GM19238 (cell line): ENCODE measurements around the gene ADAM23.
"Not testable (repeated sequence)": the region's sequence is repeated elsewhere in the genome, so short reads cannot be mapped to it uniquely, and the experiment has no call there.

Experiments used
- DNase-seq: peaks from one replicate; pipeline ENCODE4 v3.0.0; 2011; ENCODE audit warnings: low spot score; ENCODE audit not compliant: insufficient read length

Gene ADAM23, protein sequence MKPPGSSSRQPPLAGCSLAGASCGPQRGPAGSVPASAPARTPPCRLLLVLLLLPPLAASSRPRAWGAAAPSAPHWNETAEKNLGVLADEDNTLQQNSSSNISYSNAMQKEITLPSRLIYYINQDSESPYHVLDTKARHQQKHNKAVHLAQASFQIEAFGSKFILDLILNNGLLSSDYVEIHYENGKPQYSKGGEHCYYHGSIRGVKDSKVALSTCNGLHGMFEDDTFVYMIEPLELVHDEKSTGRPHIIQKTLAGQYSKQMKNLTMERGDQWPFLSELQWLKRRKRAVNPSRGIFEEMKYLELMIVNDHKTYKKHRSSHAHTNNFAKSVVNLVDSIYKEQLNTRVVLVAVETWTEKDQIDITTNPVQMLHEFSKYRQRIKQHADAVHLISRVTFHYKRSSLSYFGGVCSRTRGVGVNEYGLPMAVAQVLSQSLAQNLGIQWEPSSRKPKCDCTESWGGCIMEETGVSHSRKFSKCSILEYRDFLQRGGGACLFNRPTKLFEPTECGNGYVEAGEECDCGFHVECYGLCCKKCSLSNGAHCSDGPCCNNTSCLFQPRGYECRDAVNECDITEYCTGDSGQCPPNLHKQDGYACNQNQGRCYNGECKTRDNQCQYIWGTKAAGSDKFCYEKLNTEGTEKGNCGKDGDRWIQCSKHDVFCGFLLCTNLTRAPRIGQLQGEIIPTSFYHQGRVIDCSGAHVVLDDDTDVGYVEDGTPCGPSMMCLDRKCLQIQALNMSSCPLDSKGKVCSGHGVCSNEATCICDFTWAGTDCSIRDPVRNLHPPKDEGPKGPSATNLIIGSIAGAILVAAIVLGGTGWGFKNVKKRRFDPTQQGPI

DNA sequence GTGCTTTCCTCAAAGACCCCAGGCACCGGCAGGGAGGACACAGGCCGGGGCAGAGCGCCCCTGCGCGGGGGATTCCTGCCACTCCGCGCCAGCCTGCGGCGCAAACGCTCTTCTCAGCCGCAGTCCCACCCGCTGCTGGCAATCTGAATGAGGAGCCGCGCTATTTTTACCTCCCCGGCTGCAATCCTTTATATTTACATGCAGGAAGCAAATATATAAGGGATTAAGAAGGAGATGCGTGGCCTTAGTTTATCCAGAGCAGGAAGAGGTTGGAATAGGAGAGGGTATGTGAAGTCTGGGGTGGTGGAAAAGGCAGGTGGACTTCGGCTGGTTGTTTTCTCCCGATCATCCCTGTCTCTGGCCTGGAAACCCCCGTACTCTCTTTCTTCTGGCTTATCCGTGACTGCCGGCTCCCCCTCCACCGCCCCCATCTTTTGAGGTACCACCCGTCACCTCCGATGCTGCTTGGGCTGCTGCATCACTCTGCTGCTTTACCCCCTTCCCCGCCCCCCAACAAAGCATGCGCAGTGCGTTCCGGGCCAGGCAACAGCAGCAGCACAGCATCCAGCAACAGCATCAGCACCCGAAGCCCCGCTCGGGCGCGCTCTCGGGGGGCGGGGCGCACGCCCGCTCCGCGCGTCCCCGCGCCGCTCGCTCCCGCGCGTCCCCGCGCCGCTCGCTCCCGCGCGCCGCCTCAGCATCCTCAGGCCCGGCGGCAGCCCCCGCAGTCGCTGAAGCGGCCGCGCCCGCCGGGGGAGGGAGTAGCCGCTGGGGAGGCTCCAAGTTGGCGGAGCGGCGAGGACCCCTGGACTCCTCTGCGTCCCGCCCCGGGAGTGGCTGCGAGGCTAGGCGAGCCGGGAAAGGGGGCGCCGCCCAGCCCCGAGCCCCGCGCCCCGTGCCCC is at the start of gene ADAM23:
Gene ADAM23, plus strand, starts transcription at position 700 of the 902 bp plus-strand sequence. CDS start 335 bp downstream, outside the sequence.
- peak; percentile 35 for DNase-seq

- no peak for DNase-seq
Observed at GRCh38 chr2:206396211-206396610, 47.1 kb upstream of the ADAM23 start.

DNA sequence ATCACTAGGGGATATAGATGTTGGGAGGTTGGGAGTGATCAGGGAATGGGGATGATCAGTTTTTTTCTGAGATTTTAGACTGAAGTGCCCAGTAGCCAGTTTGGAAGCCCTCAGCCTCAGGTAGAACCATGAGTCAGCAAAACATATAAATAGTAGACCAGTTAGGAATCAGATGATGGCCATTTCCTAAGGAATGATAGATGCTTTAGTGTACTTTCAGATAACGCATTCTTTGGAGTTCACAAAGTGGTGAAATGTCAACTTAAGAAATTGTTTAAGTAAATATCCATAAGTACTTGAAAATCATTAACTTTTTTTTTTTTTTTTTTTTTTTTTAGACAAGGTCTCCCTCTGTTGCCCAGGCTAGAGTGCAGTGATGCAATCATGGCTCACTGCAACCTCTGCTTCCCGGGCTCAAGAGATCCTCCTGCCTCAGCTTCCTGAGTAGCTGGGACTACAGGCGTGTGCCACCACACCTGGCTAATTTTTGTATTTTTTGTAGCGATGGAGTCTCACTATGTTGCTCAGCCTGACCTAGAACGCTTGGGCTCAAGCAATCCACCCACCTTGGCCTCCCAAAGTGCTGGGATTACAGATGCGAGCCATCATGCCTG is 40.3 kb upstream of the ADAM23 start:
- not testable (repeated sequence) for DNase-seq

DNA sequence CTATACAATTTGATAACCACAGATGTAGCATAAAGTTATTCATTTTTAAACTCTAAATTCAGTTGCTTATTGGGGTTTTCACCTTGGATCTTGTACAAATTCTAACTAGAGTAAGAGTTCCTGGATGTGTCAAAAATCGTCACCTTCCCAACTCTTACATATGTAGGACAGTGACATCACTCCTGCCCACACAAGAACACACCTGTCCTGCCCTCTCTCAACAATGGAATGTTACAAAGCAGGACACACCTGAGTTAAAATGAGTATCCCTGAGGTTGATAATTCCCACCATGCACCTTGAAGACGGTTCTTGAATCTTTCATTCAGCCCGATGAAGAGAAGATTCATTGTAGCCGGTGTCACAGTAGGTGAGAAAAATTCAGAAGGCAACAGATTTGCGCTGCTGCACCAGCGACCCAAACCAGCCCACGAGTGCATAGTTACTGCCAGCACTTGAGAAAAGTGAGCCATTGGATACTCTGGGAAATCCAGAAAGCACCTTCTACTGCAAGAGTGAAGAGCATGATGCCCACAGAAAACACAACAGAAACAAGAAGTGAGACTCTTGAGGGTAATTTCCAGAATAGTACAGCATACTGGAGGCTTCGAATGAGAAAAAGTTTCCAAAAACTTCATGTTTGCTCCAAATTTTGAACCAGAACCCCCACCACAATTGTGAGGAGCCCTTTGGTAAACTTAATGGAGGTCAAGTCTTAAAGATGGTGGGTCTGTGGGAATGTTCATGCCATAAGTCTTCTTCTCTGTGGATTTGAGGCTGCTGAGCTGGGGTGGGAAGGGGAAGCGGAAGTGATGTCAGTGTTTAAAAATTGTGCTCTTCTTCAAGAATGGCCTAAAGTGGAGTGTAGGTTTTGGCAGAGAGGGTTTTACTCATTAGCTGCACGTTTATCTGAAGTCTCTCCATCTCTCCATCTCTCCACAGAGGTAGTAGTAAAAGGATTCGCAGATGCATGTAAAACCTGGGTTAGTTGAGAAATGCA is 34.7 kb upstream of the ADAM23 start:
- DNase-seq, result no peak

- DNase-seq, result no peak
Observed at GRCh38 chr2:206410714-206411113, 32.6 kb upstream of the ADAM23 start.

GRCh38 chr2:206415618-206416243 is 27.6 kb upstream of the ADAM23 start:
- DNase-seq, result no peak

- no peak for DNase-seq
Observed at GRCh38 chr2:206418968-206419367, 24.4 kb upstream of the ADAM23 start.

DNA sequence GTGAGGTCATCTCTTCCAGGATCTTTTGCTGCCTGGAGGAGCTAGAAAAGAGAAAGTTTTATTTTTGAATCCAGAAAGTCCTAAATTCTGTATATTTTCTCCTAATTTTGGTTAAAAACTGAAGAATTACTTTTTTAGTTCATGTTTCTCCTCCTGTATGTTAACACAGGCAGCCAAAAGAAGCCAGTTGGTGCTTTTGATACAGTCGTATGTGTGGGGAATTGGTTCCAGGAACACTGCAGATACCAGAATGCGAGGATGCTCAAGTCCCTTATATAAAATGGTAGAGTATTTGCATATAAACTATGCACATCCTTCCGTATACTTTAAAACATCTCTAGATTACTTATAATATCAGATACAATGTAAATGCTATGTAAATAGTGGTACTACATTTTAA is 22.6 kb upstream of the ADAM23 start:
- no peak for DNase-seq

GRCh38 chr2:206422493-206422892 is 20.8 kb upstream of the ADAM23 start:
- DNase-seq, result no peak

- DNase-seq, result no peak
Observed at GRCh38 chr2:206423147-206423546, 20.2 kb upstream of the ADAM23 start.

DNA sequence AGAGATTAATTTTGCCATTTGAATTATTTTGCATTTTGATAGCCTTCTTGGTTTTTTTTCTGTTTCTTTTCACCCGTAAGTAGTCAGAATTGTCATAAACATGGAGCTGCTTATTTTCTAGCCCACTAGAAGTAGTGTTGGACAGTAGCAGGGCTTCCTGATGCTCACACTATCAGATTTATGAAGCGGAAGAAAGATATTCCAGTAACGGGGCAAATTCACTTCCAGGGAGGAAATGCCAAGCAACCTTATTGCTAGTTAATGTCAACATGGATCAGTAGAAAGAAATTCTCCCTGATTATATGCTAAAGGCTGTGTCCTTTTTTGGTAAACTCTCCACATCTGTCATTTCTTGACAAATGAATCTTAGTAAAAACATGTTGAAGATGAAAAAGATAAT is 19.2 kb upstream of the ADAM23 start:
- no peak for DNase-seq

DNA sequence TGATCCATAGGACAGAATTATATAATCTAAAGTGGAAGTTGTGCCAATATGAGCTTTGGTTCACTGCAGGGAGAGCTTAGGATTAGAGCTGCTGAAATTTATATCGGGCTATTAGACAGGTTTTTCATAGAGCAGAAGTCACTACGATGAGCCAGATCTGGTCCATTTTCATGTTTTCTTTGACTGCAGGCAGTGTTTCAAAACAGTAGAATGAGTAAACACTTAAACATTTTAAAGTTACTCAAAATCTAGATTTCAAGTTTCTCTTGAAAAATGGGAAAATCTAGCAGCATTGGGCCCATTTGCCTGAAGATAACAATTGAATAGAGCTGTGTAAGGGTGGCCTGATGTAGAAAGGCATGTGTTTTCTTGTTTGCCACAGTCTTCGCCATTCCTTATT is 14.5 kb upstream of the ADAM23 start:
- no peak for DNase-seq

GRCh38 chr2:206430452-206430851 is 12.9 kb upstream of the ADAM23 start:
- DNase-seq, result no peak

GRCh38 chr2:206431439-206431838 is 11.9 kb upstream of the ADAM23 start:
- no peak for DNase-seq

DNA sequence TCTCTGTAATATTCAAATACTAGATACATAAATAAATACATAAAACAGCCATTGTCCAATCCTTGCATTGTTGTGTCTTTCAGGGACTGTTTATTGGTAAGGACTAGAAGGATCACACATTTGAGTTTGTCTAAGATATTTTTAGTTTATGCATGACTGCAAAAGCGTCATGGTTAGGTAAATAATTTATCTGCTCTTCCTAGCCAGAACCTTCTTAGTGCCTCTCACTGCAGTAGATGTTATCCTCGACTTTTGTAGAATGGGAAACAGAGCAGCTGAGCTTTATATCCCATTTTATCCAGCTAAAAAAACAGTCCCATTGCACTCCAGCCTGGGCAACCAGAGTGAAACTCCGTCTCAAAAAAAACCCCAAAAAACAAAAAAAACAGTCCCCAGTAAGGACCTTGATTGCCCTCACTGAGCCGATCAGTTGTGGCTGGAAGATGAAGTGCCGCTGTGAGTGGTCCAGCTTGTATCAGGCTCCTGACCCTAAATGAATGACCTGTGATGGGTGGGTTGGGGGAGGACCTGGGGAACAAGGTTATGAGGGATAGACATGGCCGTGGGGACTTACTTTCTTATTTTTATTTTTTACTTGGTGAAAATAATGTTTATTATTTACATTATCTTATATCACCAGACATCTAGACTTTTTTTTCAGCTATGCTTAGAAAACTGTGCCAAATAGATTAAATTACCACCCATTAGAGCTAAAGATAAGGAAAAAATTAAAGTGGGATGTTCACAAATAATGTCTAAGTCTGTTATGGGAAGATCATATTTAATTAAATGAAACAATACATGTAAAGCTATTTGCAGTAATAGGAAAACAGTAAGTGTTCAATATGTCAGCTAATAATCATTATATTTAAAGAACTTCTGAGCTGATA is 10.9 kb upstream of the ADAM23 start:
- DNase-seq, result no peak

DNA sequence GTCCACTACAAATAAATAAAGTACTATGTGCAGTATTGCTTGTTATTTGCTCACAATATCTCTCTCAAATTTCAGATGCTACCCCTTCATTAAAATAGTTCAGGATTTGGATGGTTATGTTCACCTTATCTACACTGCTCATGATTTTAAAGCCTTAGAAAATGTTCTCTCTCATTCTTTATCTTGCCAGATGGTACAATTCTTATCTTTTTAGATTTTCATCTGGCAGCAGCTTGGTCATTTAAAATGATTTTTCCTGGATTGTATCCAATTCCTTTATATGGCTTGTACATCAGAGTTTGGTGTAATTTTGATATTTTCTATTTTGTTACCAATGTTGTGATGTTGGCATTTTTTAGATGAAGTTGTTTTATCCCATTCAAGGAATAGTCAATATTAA is 10.1 kb upstream of the ADAM23 start:
- no peak for DNase-seq

DNA sequence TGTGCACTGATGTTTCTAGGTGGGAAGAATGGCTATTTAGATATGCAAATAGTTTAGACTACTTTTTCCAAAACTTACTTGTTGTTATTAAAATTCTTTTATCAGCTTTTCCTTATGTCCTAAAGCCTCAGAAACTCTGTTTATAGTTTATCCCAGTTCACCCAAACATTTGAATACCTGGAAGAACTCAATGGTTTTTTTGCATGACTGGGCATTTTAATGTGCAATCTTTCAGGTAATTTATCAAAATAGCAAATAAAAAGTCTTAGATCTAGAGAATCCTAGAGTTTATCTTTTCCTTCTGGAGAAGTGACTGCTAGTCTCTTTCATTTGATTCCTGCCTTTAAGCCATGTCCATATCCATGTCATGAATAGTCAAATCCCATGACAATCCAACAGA is 9.6 kb upstream of the ADAM23 start:
- DNase-seq, result no peak

GRCh38 chr2:206435742-206436141 is 7.6 kb upstream of the ADAM23 start:
- DNase-seq, result no peak
